Measurements from ENCODE around the gene SPTBN5. TPM values are rescaled to one million over a fixed set of nuclear protein-coding genes. Genes with fewer than 3 reads are reported as not detected.

The SPTBN5 gene
- total and polyA plus RNA-seq, 2 donors (not counting 1 experiment from before 2014, with no cell fraction given) = 0.55 to 1.4 TPM

DNA sequence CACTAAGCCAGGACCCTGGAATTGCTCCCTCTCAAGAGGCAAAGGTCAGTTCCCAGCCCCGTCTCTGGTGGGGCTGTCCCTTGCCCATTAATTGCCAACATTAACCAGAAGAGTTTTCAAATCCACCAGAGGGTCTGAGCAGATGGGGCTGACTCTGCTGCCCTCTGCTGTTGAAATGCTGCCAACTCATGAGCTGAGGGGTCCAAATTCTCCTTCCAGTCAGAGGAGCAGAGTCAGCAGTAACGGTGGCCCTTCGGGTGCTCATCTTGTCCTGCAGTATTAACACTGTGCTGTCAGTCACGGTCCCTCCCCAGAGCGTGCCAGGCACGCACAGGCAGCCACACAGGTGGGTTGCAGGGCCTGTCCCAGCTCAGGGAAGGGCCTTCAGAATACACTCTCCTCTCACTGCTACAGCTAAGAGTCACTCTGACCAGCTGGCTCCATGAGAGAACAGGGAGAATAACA lies 10.7 kb upstream of the SPTBN5 start:
- Mint-ChIP-seq H3K27me3 (no peaks in the 10 kb centered on the region), H3K9me3 (ENCODE audit: insufficient read depth) (no peaks in the 10 kb centered on the region), H3K27ac (peak overlapping the region; percentile 41), H3K4me3 (no peak overlapping the region), H3K4me1 (peaks cover 6% of the 10 kb centered on the region)
- peak; percentile 82 for DNase-seq
- ATAC-seq (ENCODE audit: low read depth) = peak; percentile 92
- no peak overlapping the region for H3K4me3 ChIP-seq (ENCODE audit: control extremely low read depth in 1 of 5, extremely low read depth in 1 of 5, insufficient read depth in 1 of 5, low read depth in 2 of 5, low read length in 4 of 5)
- H2AFZ ChIP-seq (ENCODE audit: insufficient read depth, low read depth, low read length, poor library complexity, severe bottlenecking) = no peak overlapping the region
- no peak overlapping the region for H3K9ac ChIP-seq (ENCODE audit: low read length)
- intact Hi-C loops (cut with micrococcal nuclease) = loop anchor here (1.0 to 5.0 kb wide), 6 partner anchors 10 to 302 kb away; partner anchors contain the start of genes JMJD7, MAPKBP1 and SPTBN5
- peaks cover 0 to 12% (median 10%) of the 10 kb centered on the region in 3 donors for H3K9me3 ChIP-seq (ENCODE audit: control extremely low read depth in 1 of 3, control insufficient read depth in 2 of 3, insufficient read depth in 1 of 3, low read length in 2 of 3)
- H3K36me3 ChIP-seq (replicated peaks in 1 of 2; ENCODE audit: control extremely low read depth in 1 of 2, control insufficient read depth in 1 of 2, extremely low read depth in 1 of 2, insufficient read depth in 2 of 2, low read length in 1 of 2) = peaks cover 15 to 42% of the 10 kb centered on the region in 2 experiments
- H3K4me2 ChIP-seq (replicated peaks; ENCODE audit: low read depth, low read length, poor library complexity, severe bottlenecking) = no peak overlapping the region
- TF ChIP-seq EZH2 (IDR thresholded peaks at IDR 0.05; ENCODE audit: borderline replicate concordance, insufficient read depth, low read depth, low read length, poor library complexity, severe bottlenecking) = no peak
- peak; percentile 89 for TF ChIP-seq CTCF (IDR thresholded peaks at IDR 0.05)
- CTCF ChIA-PET = interaction anchor here (0.5 to 11.2 kb wide), 54 partner anchors 9 to 439 kb away, joined by 3 to 257 read pairs (median 4); partner anchors contain the start of genes EHD4, JMJD7, MAPKBP1 and SPTBN5
- 33% methylated on average over 6 of the region's 6 CpGs for WGBS (ENCODE audit: insufficient coverage)
- no peaks in the 10 kb centered on the region for H4K20me1 ChIP-seq (ENCODE audit: control insufficient read depth, insufficient read depth, low read length, poor library complexity, severe bottlenecking)
- peaks cover 0 to 4% of the 10 kb centered on the region in 2 donors for H3K4me1 ChIP-seq (ENCODE audit: control insufficient read depth in 2 of 2, insufficient read depth in 2 of 2, low read length in 2 of 2)
- H3K79me2 ChIP-seq (ENCODE audit: control insufficient read depth, insufficient read depth, low read length) = peaks cover 4% of the 10 kb centered on the region
- POLR2A ChIA-PET = interaction anchor here (0.6 to 1.4 kb wide), 3 partner anchors 10 to 68 kb away, joined by 3 to 7 read pairs (median 3); partner anchors contain the start of gene EHD4
- H3K27ac ChIP-seq (ENCODE audit: low read length in 2 of 2) = no peak overlapping the region
- no peaks in the 10 kb centered on the region for H3K27me3 ChIP-seq (replicated peaks in 1 of 4; ENCODE audit: control extremely low read depth in 1 of 4, control insufficient read depth in 3 of 4, insufficient read depth in 4 of 4, low read length in 3 of 4)

GRCh38 chr15:41903782-41904181 lies 9.9 kb upstream of the SPTBN5 start:
- Histone ChIP-seq H3K36me3 (replicated peaks in 1 of 2; ENCODE audit: control extremely low read depth in 1 of 2, control insufficient read depth in 1 of 2, extremely low read depth in 1 of 2, insufficient read depth in 2 of 2, low read length in 1 of 2) (peaks cover 16 to 34% of the 10 kb centered on the region in 2 experiments), H2AFZ (ENCODE audit: insufficient read depth, low read depth, low read length, poor library complexity, severe bottlenecking) (no peak overlapping the region), H3K9ac (ENCODE audit: low read length) (no peak overlapping the region), H3K4me2 (replicated peaks; ENCODE audit: low read depth, low read length, poor library complexity, severe bottlenecking) (no peak overlapping the region), H3K79me2 (ENCODE audit: control insufficient read depth, insufficient read depth, low read length) (peaks cover 4% of the 10 kb centered on the region), H4K20me1 (ENCODE audit: control insufficient read depth, insufficient read depth, low read length, poor library complexity, severe bottlenecking) (no peaks in the 10 kb centered on the region), H3K4me3 (ENCODE audit: control extremely low read depth in 1 of 5, extremely low read depth in 1 of 5, insufficient read depth in 1 of 5, low read depth in 2 of 5, low read length in 4 of 5) (no peak overlapping the region), H3K9me3 (ENCODE audit: control extremely low read depth in 1 of 3, control insufficient read depth in 2 of 3, insufficient read depth in 1 of 3, low read length in 2 of 3) (peaks cover 0 to 12% (median 10%) of the 10 kb centered on the region in 3 donors), H3K27ac (ENCODE audit: low read length in 2 of 2) (no peak overlapping the region), H3K27me3 (replicated peaks in 1 of 4; ENCODE audit: control extremely low read depth in 1 of 4, control insufficient read depth in 3 of 4, insufficient read depth in 4 of 4, low read length in 3 of 4) (no peaks in the 10 kb centered on the region), H3K4me1 (ENCODE audit: control insufficient read depth in 2 of 2, insufficient read depth in 2 of 2, low read length in 2 of 2) (peaks cover 0 to 4% of the 10 kb centered on the region in 2 donors)
- Mint-ChIP-seq H3K9me3 (ENCODE audit: insufficient read depth) (no peaks in the 10 kb centered on the region), H3K4me1 (peaks cover 6% of the 10 kb centered on the region), H3K4me3 (no peak overlapping the region), H3K27me3 (no peaks in the 10 kb centered on the region), H3K27ac (no peak overlapping the region)
- POLR2A ChIA-PET = no interaction called here
- ATAC-seq (ENCODE audit: low read depth) (no peak), DNase-seq (no peak)
- CTCF ChIA-PET = interaction anchor here (0.8 to 11.2 kb wide), 18 partner anchors 10 to 300 kb away, joined by 3 to 257 read pairs (median 6); partner anchors contain the start of genes MAPKBP1 and SPTBN5
- WGBS (ENCODE audit: insufficient coverage) = 91% methylated on average over 13 of the region's 13 CpGs
- TF ChIP-seq EZH2 (IDR thresholded peaks at IDR 0.05; ENCODE audit: borderline replicate concordance, insufficient read depth, low read depth, low read length, poor library complexity, severe bottlenecking) (no peak), CTCF (IDR thresholded peaks at IDR 0.05) (no peak)
- intact Hi-C loops (cut with micrococcal nuclease) = loop anchor here (1.0 to 5.0 kb wide), 6 partner anchors 9 to 301 kb away; partner anchors contain the start of genes JMJD7, MAPKBP1 and SPTBN5

Data from B cell (primary cell).